HepG2 (cell line): ENCODE data around the gene AHCYL1. TPM values are rescaled to one million over a fixed set of nuclear protein-coding genes. Genes with fewer than 3 reads are reported as not detected.

ENCODE experiments used
- ARID3A ChIP-seq: IDR thresholded peaks from 2 replicates; pipeline ENCODE4 v1.6.1; 2012; ENCODE audit warnings: low read depth, low read length, improper control_type of control experiment
- ATF1 ChIP-seq: IDR thresholded peaks from 2 replicates; pipeline ENCODE4 v1.6.1; 2016; ENCODE audit warnings: mild to moderate bottlenecking, control low read depth
- FUBP1 ChIP-seq: sonication (generic); formaldehyde crosslinking; IDR thresholded peaks from 2 replicates; pipeline ENCODE4 v1.5.1; 2020; ENCODE audit warnings: missing genetic modification reagents, mild to moderate bottlenecking, borderline replicate concordance
- JUND ChIP-seq: sonication (generic); formaldehyde crosslinking; IDR thresholded peaks from 2 replicates; pipeline ENCODE4 v1.8.0; 2022; ENCODE audit warnings: mild to moderate bottlenecking, missing genetic modification reagents
- MAFF ChIP-seq: IDR thresholded peaks from 2 replicates; pipeline ENCODE4 v1.6.1; 2011; ENCODE audit warnings: low read depth, low read length, improper control_type of control experiment
- MAFK ChIP-seq, 2 experiments: IDR thresholded peaks in 1 of 2; conservative IDR thresholded peaks in 1 of 2; 2 replicates each; pipeline ENCODE4 v1.6.1; 2011; ENCODE audit warnings: improper control_type of control experiment in 2 of 2, low read length in 2 of 2
- NFKB2 ChIP-seq: sonication (generic); formaldehyde crosslinking; IDR thresholded peaks from 2 replicates; pipeline ENCODE4 v1.4.0; 2020; ENCODE audit warnings: missing genetic modification reagents, borderline replicate concordance
- NFKBIZ ChIP-seq: IDR thresholded peaks from 2 replicates; pipeline ENCODE4 v1.6.1; 2018; ENCODE audit warnings: missing genetic modification reagents, missing compliant biosample characterization
- NKX3-1 ChIP-seq: sonication (generic); formaldehyde crosslinking; IDR thresholded peaks from 2 replicates; pipeline ENCODE4 v1.5.0; 2020; ENCODE audit warnings: missing genetic modification reagents
- TOE1 ChIP-seq: sonication (generic); formaldehyde crosslinking; IDR thresholded peaks from 2 replicates; pipeline ENCODE4 v1.4.0; 2020; ENCODE audit warnings: mild to moderate bottlenecking, missing genetic modification reagents
- ZBTB7B ChIP-seq: sonication (generic); formaldehyde crosslinking; IDR thresholded peaks from 2 replicates; pipeline ENCODE4 v1.4.0; 2020; ENCODE audit warnings: missing genetic modification reagents
- ZC3H4 ChIP-seq: sonication (generic); formaldehyde crosslinking; IDR thresholded peaks from 2 replicates; pipeline ENCODE4 v1.4.0; 2020; ENCODE audit warnings: missing genetic modification reagents, borderline replicate concordance
- ZNF124 ChIP-seq: sonication (generic); formaldehyde crosslinking; IDR thresholded peaks from 2 replicates; pipeline ENCODE4 v1.4.0; 2020; ENCODE audit warnings: missing genetic modification reagents
- ZNF484 ChIP-seq: sonication (generic); formaldehyde crosslinking; IDR thresholded peaks from 2 replicates; pipeline ENCODE4 v1.5.1; 2020; ENCODE audit warnings: mild to moderate bottlenecking, low read depth, missing genetic modification reagents, borderline replicate concordance
- ZNF549 ChIP-seq: sonication (generic); formaldehyde crosslinking; IDR thresholded peaks from 2 replicates; pipeline ENCODE4 v1.5.0; 2020; ENCODE audit warnings: missing genetic modification reagents
- ZNF605 ChIP-seq: sonication (generic); formaldehyde crosslinking; IDR thresholded peaks from 2 replicates; pipeline ENCODE4 v1.8.0; 2022; ENCODE audit warnings: mild to moderate bottlenecking, missing genetic modification reagents
- ZNF639 ChIP-seq: conservative IDR thresholded peaks from 2 replicates; pipeline ENCODE4 v1.6.1; 2018; ENCODE audit warnings: missing genetic modification reagents
- ZNF646 ChIP-seq: sonication (generic); formaldehyde crosslinking; IDR thresholded peaks from 2 replicates; pipeline ENCODE4 v1.9.0; 2021; ENCODE audit warnings: mild to moderate bottlenecking, missing genetic modification reagents
- polyA plus RNA-seq, 8 experiments: library from polyadenylated mRNA; depleted of rRNA in 3 of 8; stranded (reverse) in 7 of 8; unstranded in 1 of 8; fragments of >200 nt; fragmentation: Illumina TruSeq in 4 of 8; extraction: Trizol in 4 of 8; gene quantifications; 2 replicates each; pipeline versions ENCODE4 v1.2.1 to v1.2.3, GENCODE V29; 2011 to 2016; ENCODE audit warnings: low read depth in 4 of 8, missing spikeins in 1 of 8, mixed read lengths in 1 of 8; ENCODE audit not compliant: insufficient read depth in 1 of 8
- total RNA-seq, 5 experiments: library from RNA; depleted of rRNA; stranded (reverse); fragments of >200 nt; fragmentation: Illumina TruSeq; extraction: Trizol; gene quantifications; 2 replicates each; pipeline ENCODE4 v1.2.3, GENCODE V29; 2016; ENCODE audit warnings: low read depth in 1 of 5

AHCYL1 gene
- total and polyA plus RNA-seq, 2 of the 13 experiments (the other 11 are each of a cell fraction or from before 2014, with no cell fraction given), result 40.9 to 76.3 TPM

- TF ChIP-seq ZNF646, result no peak
- TF ChIP-seq TOE1 (CRISPR knock-in tag), result 0 out of 2 replicates have a peak, but pooled peaks have one; percentile 5
- TF ChIP-seq NFKBIZ, result no peak
- no peak for TF ChIP-seq ZNF549 (CRISPR knock-in tag)
- TF ChIP-seq ARID3A, result 0 out of 2 replicates have a peak, but pooled peaks have one; percentile 4
- peak; percentile 2; the same call in 1 of the 2 replicates for TF ChIP-seq ATF1 (CRISPR knock-in tag)
- TF ChIP-seq ZNF605, result no peak
- no peak for TF ChIP-seq NKX3-1
- TF ChIP-seq MAFF, result peak; percentile 68
- TF ChIP-seq NFKB2 (CRISPR knock-in tag), result no peak
- TF ChIP-seq ZNF124, result peak; percentile 4; the same call in 1 of the 2 replicates
- peak; percentile 78 to 80 for TF ChIP-seq MAFK (conservative IDR thresholded peaks at IDR 0.05 in 1 of 2, IDR thresholded peaks at IDR 0.05 in 1 of 2; ENCODE audit: low read length in 2 of 2)
- TF ChIP-seq JUND, result no peak
- no peak for TF ChIP-seq ZNF484
- TF ChIP-seq ZNF639, result 0 out of 2 replicates have a peak, but pooled peaks have one; percentile 16
- no peak for TF ChIP-seq ZC3H4 (CRISPR knock-in tag)
- no peak for TF ChIP-seq ZBTB7B
- no peak for TF ChIP-seq FUBP1 (CRISPR knock-in tag)
Observed at GRCh38 chr1:109960745-109961094, 23.8 kb upstream of the AHCYL1 start (continued).
